ENCODE data around the gene CLEC4D.
"Not testable (repeated sequence)": the region's sequence is repeated elsewhere in the genome, so short reads cannot be mapped to it uniquely, and the experiment has no call there.

The CLEC4D gene

DNA sequence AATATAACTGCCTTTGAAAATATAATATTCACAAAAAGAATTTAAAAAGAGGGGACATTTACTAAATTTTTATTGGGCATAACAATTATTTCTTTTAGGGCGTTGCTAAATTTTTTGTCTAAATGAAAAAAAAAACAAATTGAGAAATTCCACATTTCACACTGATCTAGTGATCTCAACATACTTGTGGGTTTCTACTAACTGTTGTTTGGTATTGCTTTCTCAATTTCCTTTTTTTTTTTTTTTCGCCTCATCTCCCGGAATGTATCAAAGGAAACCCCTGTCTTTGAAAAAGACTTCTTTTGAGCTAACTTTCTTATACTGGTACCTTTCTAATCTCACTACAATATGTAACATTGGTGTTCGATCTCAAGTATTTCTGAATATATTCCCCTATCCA lies at the start of gene CLEC4D:
Gene CLEC4D, plus strand, starts transcription at position 248 of the 400 bp plus-strand sequence. CDS start 230 bp downstream, outside the sequence.
- DNase-seq (ENCODE audit: low spot score): no peak

DNA sequence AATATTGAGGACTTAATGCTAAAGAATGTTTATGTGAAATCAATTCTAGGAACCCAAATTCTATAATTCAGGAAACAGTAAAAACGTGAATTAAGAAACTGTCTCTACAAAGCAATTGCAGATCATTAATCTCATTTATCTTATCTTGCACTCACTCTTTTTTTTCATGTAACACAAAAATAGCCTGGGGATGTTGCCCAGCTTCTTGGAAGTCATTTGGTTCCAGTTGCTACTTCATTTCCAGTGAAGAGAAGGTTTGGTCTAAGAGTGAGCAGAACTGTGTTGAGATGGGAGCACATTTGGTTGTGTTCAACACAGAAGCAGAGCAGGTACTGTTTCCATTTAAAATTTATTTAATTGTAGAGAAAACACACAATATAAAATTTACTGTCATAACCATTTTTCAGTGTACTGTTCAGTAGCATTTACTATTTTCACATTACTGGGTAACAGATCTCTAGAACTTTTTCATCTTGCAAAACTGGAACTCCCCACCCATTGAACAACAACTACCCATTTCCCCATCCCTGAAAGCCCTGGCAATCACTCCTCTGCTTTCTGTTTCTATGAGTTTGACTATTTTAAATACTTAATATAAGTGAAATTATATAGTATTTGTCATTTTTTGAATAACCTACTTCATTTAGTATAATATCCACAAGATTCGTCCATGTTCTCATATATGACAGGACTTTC lies 47.9 kb upstream of the CLEC4D start:
- no peak for DNase-seq (ENCODE audit: low spot score)

DNA sequence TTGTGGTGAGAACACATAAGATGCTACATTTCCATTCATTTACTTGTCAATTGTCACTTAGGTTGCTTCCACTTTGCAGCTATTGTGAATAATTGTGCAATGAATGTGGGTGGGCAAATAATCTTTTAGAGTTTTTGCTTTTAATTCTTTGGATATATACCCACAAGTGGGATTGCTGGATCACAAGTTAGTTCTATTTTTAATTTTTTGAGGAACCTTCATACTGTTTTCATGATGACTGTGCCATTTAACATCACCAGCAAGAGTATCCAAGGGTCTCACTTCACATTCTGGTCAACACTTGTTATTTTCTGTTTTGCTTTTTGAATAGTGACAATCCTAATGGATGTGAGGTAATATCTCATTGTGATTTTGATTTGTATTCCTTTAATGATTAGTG lies 47.1 kb upstream of the CLEC4D start:
- no peak for DNase-seq (ENCODE audit: low spot score)

DNA sequence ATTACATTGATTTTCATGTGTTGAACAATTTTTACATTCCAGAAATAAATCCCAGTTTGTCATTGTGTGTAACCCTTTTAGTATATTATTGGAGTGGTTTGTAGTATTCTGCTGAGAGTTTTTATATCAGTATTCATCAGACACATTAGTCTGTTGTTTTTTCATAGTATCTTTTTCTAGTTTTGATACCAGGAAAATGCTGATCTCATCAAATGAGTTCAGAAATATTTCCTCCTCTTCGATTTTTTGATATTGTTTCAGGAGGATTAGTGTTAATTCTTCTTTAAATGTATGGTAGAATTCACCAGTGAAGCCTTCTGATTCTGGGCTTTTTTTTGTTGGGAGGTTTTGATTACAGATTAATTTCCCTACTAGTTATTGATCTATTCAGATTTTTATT lies 42.2 kb upstream of the CLEC4D start:
- no peak for DNase-seq (ENCODE audit: low spot score)

DNA sequence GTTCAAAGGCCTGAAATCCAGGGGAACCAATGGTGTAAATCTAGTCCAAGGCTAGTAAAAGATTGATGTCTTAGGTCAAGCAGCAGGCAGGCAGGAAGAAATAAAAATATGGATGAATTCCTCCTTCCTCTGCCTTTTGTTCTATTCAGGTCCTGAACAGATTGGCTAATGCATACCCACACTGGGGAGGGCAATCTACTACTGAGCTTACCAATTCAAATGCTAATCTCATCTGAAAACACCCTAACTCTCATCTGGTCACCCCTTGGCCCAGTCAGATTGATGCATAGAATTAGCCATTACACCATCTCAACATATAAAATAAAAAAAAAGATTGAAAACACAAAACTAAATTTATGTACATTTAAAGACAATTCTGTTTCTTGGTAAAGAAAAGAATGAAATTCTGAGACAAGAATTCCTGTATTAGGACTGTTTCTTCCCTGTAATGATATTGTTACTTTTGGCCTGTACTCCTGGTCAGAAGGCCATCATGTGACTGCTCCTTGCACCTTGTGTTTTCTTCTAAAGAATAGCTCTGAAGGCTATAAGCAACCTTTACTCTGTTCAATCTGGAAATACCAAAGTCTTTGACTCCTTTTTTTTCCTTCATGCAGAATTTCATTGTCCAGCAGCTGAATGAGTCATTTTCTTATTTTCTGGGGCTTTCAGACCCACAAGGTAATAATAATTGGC lies 37.6 kb upstream of the CLEC4D start:
- DNase-seq (ENCODE audit: low spot score): no peak

DNA sequence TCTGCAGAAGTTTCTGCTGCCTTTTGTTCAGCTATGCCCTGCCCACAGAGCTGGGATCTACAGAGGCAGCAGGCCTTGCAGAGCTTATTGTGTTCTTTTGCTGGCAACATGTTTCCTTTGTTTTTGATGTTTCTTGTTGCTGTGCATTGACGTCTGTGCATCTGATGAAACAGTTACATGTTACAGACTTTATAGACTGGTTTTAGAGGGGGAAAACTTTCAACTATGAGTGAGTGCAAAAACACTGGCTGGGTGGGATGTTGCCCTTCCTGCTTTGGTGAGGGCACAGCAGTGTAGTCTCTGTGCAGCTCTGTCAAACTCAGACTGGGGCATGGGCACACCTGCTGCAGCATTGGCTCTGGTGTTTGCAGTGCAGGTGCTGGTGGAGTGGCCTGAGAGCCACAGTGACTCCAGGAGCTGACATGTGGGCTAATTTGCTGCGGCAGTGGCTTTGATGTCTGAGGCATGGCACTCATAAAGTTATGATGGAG lies 30.7 kb upstream of the CLEC4D start:
- DNase-seq (ENCODE audit: low spot score): no peak

DNA sequence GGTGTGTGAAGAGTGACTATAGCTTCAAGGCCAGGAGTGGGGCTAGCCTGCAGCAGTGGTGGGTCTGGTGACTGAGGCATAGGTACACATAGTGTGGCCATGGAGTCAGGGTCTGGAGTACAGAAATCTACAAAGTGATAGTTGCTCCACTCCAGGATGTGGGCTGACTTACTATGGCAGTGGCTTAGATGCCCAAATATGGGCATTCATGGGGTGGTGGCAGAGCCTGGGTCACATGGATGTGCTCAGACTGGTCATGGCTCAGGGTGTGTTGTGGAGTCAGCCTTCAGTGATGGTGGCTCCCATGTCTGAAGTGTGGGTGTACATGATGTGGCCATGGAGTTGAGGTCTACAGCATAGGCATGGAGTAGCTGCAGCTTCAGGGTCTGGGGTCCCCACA lies 30.2 kb upstream of the CLEC4D start:
- DNase-seq (ENCODE audit: low spot score): no peak

DNA sequence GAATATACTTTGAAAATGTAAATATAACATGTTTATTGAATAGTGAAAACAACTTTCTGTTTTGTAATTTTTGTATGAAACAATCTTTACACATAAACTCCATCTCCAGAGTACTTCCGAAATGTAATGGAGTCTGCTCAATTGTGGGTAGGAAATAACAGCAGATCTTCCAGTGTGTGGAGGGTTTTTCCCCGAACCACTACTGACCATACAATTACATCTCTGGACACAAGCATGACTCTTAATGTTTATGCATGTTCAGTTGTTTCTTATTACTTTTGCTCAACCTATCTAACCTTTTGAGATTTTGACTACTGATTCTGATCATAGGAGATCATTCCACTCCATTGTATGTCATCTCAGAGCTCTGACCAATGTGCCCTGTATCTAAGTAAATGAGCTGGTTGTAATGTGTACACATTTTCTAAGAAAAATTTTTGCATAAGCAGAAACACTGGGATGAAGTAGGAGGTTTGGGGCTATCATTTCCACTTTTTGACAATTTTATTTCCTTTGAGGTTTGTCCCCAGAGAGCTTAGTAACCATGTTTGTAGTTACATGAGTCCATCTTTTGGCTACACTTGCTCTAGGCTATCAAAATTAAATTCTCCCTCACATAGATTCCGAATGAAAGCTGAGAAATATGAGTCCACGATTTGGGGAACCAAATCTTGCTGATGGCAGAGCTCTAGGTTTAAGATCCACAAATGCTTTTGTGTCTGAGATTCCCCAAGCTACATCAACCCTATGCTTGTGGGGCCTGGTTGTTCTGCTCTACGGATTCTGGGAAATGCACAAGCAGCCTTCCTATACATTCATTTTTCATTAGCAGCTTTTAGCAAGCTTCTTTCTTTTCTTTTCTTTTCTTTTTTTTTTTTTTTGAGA lies 21.4 kb upstream of the CLEC4D start:
- no peak for DNase-seq (ENCODE audit: low spot score)

DNA sequence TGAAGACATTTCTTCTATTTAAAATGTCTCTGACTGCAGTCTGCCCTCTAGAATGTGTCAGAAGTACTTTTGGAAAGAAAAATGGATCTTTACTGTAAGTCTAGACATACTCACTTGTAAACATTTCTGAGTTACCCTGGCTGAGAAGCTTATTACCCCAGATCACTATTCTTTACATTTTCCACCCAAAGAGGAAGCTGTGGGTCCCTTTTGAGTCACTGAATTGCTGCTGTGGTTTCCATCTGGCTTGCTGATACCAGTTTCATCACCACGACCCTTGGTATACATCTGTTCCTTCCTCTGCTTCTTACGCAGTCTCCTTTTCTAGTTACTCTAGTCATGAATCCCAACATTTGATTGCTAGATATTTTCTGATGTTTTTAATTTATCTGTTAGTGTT lies 20.2 kb upstream of the CLEC4D start:
- no peak for DNase-seq (ENCODE audit: low spot score)

DNA sequence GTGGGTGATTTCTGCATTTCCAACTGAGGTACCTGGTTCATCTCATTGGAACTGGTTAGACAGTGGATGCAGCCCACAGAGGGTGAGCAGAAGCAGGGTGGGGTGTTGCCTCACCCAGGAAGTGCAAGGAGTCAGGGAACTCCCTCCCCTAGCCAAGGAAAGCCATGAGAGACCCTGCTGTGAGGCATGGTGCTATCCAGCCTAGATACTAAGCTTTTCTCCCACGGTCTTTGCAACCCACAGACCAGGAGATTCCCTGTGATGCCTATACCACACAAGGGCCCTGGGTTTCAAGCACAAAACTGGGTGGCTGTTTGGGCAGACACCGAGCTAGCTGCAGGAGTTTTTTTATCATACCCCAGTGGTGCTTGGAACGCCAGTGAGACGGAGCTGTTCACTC lies 17.6 kb upstream of the CLEC4D start:
- DNase-seq (ENCODE audit: low spot score): not testable (repeated sequence)

DNA sequence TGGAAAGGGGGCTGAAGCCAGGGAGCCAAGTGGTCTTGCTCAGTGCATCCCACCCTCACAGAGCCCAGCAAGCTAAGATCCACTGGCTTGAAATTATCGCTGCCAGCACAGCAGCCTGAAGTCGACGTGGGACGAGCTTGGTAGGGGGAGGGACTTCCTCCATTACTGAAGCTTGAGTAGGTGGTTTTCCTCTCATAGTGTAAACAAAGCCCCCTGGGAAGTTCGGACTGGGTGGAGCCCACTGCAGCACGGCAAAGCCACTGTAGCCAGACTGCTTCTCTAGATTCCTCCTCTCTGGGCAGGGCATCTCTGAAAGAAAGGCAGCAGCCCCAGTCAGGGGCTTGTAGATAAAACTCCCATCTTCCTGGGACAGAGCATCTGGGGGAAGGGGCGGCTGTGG lies 17.2 kb upstream of the CLEC4D start:
- DNase-seq (ENCODE audit: low spot score): not testable (repeated sequence)

DNA sequence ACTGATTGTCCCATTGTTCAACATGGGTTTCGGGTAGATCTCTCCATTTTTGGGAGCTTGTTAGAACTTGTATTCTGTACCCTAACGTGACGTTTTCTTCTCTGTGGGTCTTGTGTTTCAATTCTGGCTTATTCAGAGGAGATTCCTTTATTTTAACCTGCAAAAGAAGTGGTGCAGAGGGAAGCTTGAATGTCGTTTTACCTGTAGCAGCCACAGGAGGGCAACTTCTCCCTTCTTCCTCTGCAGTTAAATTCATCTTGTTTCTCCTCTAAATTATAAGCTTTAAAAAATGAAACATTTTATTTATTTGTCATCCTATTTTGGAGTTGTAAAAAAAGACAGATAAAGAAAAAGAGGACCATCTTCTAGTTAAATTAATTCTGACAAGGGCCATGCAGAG lies 13.7 kb upstream of the CLEC4D start:
- DNase-seq (ENCODE audit: low spot score): no peak

DNA sequence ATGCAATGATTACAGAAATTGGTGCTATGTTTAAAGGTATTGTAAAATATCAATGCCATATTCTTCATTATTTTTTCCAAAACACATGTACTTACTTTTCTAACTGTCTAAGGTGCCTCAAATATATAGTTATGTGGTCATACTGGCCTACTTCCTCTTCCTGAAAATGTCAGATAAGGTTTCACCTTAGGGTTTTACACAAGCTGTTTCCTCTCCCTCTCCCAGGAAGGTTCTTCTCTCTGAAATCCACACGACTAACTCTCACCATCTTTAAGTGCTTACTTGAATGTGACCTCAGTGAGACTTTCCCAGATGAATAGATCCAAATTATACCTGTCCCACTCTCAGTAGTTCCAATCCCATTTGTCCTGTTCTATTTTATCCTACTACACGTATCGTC lies 11.6 kb upstream of the CLEC4D start:
- DNase-seq (ENCODE audit: low spot score): no peak

DNA sequence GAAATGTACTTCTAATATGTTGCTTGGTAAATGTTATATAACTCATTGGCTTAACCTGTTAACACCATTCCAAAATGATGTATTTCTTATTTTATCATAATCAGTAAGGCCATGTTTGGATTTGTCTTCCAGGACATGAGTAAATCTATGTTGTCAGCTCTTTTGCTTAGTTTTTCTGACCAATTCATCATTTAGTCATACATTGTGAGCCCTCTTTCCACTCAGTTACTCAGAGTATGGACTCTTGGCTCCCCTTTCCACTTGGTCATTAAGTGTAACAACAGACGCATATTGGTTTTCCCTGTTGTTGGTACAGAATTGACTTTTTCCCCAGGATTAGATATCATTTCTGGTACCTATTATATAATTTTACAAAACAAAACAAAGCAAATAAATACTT lies 9.0 kb upstream of the CLEC4D start:
- DNase-seq (ENCODE audit: low spot score): no peak

DNA sequence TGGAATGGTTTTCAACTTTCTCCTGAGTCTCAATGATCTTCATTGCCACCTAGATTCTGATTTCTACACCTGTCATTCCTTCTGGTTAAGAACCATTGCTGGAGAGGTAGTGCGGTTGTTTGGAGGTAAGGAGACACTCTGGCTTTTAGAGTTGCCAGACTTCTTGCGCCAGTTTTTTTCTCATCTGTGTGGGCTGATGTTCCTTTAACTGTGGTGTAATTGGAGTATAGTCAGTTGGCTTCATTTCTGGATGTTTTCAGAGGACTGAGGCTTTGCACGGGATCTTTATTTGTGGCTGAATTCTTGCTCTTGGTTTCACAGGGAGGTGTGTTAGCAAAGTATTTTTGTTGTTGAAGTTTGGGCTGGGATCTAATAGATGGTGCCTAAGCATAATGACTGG lies 5.7 kb upstream of the CLEC4D start:
- no peak for DNase-seq (ENCODE audit: low spot score)

DNA sequence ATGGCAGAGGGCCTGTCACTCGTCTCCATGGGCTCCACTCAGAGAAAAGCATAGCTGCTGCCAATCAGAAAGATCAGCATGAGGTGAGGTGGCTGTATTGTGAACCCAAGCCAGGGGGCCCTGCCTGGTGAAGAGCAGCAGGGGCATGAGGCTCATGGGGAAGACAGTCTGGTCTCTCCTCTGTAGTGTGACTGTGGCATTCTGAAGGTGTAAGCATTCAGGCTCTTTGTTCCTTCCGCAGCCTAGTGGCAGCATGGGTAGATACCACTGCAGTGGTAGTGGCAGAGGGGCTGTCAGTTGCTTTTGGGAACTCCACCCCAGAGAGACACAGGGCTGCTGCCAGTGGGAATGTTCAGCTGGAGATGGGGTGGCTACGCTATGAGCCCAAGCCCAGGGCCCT lies 5.1 kb upstream of the CLEC4D start:
- DNase-seq (ENCODE audit: low spot score): no peak

DNA sequence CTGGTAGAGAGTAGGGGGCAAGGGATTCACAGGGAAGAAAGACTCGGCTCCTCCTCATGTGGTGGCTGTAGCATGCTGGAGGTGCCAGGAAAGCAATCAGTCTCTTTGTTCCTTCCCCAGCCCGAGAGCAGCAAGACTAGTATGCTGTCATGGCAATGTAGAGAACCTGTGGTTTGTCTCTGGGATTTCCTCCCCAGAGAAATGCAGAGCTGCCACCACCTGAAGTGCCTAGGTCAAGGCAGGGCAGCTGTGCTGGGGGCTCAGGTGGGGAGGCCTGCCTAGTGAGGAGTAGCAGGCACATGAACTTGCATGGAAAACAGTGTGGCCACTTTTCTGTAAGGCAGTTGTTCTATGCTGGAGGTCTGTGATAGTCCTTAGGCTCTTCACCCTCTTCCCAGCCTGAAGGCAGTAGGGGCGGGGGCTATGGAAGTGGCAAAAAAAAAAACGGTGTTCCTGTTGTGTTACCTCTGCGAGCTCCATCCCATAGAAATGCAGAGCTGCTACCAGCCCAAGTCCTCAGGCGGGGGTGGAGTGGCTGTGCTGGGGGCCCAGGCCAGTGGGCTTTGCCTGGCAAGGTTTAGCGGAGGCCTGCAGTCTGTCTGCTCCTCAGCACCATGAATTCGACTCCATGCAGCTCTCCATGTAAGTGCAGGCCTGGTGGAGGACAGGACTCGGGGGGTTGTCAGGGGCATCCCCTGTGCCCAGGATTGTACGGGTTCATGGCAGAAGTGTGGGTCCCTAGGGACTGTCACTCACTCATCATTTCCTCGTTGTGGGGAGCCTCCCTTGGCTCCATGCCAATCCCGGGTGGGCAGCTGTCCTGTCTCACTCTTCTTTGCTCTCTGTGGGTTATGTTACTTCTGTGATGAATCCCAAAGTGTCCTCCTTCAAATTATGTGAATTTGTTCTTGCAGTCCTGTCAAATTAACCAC lies 4.1 kb upstream of the CLEC4D start:
- DNase-seq (ENCODE audit: low spot score): no peak

DNA sequence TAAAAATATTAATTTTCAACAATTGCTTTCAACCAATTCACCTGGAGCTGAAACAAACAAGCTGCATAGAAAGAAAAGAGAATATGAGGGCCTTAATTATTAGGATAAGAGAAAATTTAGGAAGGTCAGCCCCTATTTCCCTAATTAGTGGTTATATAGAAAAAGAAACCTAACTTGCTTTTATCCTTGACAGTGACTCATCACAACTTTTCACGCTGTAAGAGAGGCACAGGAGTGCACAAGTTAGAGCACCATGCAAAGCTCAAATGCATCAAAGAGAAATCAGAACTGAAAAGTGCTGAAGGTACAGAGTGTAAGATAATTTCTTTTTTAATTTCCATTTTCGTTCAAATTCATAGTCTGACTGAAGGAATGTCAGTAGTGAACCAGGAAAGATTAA lies 4.7 kb downstream of the CLEC4D start:
- no peak for DNase-seq (ENCODE audit: low spot score)

DNA sequence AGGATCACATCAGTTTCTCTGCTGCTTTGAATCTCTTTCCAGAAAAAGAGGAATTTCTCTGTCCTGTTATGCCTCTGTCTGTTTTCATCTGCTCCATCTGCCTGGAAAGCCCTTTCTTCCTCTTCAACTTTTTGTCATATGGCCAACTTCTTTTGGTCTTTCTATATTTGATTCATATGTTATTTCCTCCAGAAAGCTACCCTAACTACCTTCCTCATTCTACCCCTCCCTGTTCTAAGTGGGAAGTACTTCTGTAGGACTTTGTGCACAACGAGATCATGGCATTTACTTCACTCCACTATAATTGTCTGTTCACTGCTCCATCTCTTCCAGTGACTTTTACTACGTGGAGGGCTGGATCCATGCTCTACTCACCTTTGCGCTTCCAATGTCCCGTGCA lies 5.9 kb downstream of the CLEC4D start:
- DNase-seq (ENCODE audit: low spot score): no peak

DNA sequence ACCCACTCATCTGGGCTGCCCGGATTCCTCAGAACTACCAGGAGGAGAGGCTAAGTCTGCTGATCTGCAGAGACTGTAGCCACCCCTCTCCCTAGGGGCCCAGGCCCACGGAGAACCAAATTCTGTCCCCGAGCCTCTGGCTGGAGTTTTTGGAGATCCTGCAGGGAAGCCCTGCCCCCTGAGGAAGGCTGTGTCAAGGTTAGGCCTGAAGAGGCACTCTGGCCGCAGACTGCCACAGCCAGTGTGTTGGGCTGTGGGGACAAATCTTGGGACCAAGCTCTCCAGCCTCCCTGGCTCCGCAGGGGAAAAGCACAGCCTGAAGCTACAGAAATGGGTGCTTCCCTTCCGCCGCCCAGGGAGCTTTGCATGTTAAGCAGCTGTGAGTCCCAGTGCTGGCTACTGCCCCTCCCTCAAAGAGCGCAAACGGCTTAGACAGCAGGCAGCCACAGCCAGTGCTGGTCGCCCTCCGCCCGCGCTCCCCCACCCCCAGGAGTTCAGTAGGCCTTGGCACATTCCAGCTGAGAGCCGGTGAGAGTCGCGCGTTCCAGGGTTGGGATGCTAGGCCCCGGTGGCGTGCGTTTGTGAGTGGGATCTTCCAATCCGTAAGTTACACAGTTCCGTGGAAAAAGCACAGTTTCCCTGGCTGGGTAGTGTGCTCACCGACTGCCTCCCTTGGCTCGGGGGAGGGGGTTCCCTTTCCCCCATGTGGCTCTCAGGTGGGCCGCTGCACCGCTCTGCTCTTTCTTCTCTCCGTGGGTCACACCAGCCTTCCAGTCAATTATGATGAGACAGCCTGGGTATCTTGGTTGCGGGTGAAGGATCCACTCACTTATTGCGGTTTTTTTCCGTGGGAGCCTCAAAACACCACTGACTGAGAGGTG lies 14.2 kb downstream of the CLEC4D start:
- DNase-seq (ENCODE audit: low spot score): no peak

DNA sequence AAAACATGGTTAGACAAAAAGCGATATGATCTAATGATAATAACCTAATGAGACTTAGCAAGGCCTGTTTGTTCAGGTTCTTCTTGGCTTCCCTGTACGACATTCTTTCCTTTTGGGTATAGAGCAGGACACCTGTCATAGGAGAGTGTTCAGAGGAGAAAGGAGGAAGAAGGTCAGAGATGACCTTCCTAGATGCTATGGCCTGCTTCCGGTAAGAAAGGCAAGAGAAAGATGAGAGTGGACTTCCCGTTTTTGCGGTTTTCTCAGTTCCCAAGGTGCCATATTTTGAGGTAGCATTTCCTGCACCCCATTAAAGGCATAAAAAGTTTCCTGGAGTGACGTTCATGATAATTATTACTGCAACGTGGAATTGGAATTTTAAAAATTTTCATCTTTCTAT lies 18.7 kb downstream of the CLEC4D start:
- DNase-seq (ENCODE audit: low spot score): no peak
